ENCODE data around the gene RFX4. TPM values are rescaled to one million over a fixed set of nuclear protein-coding genes. Genes with fewer than 3 reads are reported as not detected.

RFX4 gene
- total RNA-seq, 1 experiment from 2014 or later, result not detected

GRCh38 chr12:106645465-106646330, 62.9 kb downstream of the RFX4 start:
- Histone ChIP-seq H3K27me3 (replicated peaks) (0 out of 2 replicates have a peak, but pooled peaks cover 3% of the 10 kb centered on the region), H3K27ac (no peak overlapping the region), H3K9me3 (replicated peaks) (no peaks in the 10 kb centered on the region), H3K4me3 (no peak overlapping the region), H3K4me1 (replicated peaks) (no peaks in the 10 kb centered on the region), H3K36me3 (no peaks in the 10 kb centered on the region)
- DNase-seq (ENCODE audit: low read depth in 1 of 2, low spot score in 2 of 2), result no peak

- H3K4me3 ChIP-seq, result no peak overlapping the region
- H3K4me1 ChIP-seq (replicated peaks), result no peaks in the 10 kb centered on the region
- H3K27ac ChIP-seq, result no peak overlapping the region
- no peak for DNase-seq (ENCODE audit: low read depth in 1 of 2, low spot score in 2 of 2)
- H3K27me3 ChIP-seq (replicated peaks), result 0 out of 2 replicates have a peak, but pooled peaks cover 3% of the 10 kb centered on the region
- no peaks in the 10 kb centered on the region for H3K36me3 ChIP-seq
- H3K9me3 ChIP-seq (replicated peaks), result no peaks in the 10 kb centered on the region
These were observed 63.7 kb downstream of the RFX4 start for GRCh38 chr12:106646472-106646871.

- Histone ChIP-seq H3K27me3 (replicated peaks) (0 out of 2 replicates have a peak, but pooled peaks cover 3% of the 10 kb centered on the region), H3K27ac (no peak overlapping the region), H3K9me3 (replicated peaks) (no peaks in the 10 kb centered on the region), H3K36me3 (no peaks in the 10 kb centered on the region), H3K4me3 (no peak overlapping the region), H3K4me1 (replicated peaks) (no peaks in the 10 kb centered on the region)
- no peak for DNase-seq (ENCODE audit: low read depth in 1 of 2, low spot score in 2 of 2)
These were observed 65.2 kb downstream of the RFX4 start for GRCh38 chr12:106647793-106648514.

- H3K36me3 ChIP-seq, result no peaks in the 10 kb centered on the region
- no peak overlapping the region for H3K27ac ChIP-seq
- no peak overlapping the region for H3K4me3 ChIP-seq
- no peaks in the 10 kb centered on the region for H3K4me1 ChIP-seq (replicated peaks)
- H3K9me3 ChIP-seq (replicated peaks), result no peaks in the 10 kb centered on the region
- H3K27me3 ChIP-seq (replicated peaks), result 0 out of 2 replicates have a peak, but pooled peaks cover 1% of the 10 kb centered on the region
- no peak for DNase-seq (ENCODE audit: low read depth in 1 of 2, low spot score in 2 of 2)
These were observed 65.9 kb downstream of the RFX4 start for GRCh38 chr12:106648736-106649135.

- Histone ChIP-seq H3K4me3 (no peak overlapping the region), H3K4me1 (replicated peaks) (no peaks in the 10 kb centered on the region), H3K27ac (no peak overlapping the region), H3K9me3 (replicated peaks) (no peaks in the 10 kb centered on the region), H3K36me3 (no peaks in the 10 kb centered on the region), H3K27me3 (replicated peaks) (0 out of 2 replicates have a peak, but pooled peaks cover 4% of the 10 kb centered on the region)
- no peak for DNase-seq (ENCODE audit: low read depth in 1 of 2, low spot score in 2 of 2)
These were observed 68.7 kb downstream of the RFX4 start for GRCh38 chr12:106651552-106651951.

- H3K9me3 ChIP-seq (replicated peaks), result no peaks in the 10 kb centered on the region
- H3K27me3 ChIP-seq (replicated peaks), result 0 out of 2 replicates have a peak, but pooled peaks cover 4% of the 10 kb centered on the region
- no peak overlapping the region for H3K27ac ChIP-seq
- no peaks in the 10 kb centered on the region for H3K4me1 ChIP-seq (replicated peaks)
- H3K36me3 ChIP-seq, result no peaks in the 10 kb centered on the region
- DNase-seq (ENCODE audit: low read depth in 1 of 2, low spot score in 2 of 2), result no peak
- no peak overlapping the region for H3K4me3 ChIP-seq
These were observed 69.8 kb downstream of the RFX4 start for GRCh38 chr12:106652510-106653015.

- Histone ChIP-seq H3K9me3 (replicated peaks) (no peaks in the 10 kb centered on the region), H3K4me3 (no peak overlapping the region), H3K27me3 (replicated peaks) (0 out of 2 replicates have a peak, but pooled peaks cover 4% of the 10 kb centered on the region), H3K4me1 (replicated peaks) (no peaks in the 10 kb centered on the region), H3K27ac (no peak overlapping the region), H3K36me3 (no peaks in the 10 kb centered on the region)
- no peak for DNase-seq (ENCODE audit: low read depth in 1 of 2, low spot score in 2 of 2)
These were observed 72.8 kb downstream of the RFX4 start for GRCh38 chr12:106655577-106655976.

GRCh38 chr12:106657488-106657887, 74.7 kb downstream of the RFX4 start:
- H3K27ac ChIP-seq, result no peak overlapping the region
- no peak overlapping the region for H3K4me3 ChIP-seq
- 0 out of 2 replicates have a peak, but pooled peaks cover 4% of the 10 kb centered on the region for H3K27me3 ChIP-seq (replicated peaks)
- no peaks in the 10 kb centered on the region for H3K9me3 ChIP-seq (replicated peaks)
- H3K4me1 ChIP-seq (replicated peaks), result no peaks in the 10 kb centered on the region
- no peak for DNase-seq (ENCODE audit: low read depth in 1 of 2, low spot score in 2 of 2)
- H3K36me3 ChIP-seq, result no peaks in the 10 kb centered on the region

GRCh38 chr12:106663385-106663784, 80.6 kb downstream of the RFX4 start:
- no peak for DNase-seq (ENCODE audit: low read depth in 1 of 2, low spot score in 2 of 2)
- Histone ChIP-seq H3K4me3 (no peak overlapping the region), H3K36me3 (no peaks in the 10 kb centered on the region), H3K4me1 (replicated peaks) (no peaks in the 10 kb centered on the region), H3K27me3 (replicated peaks) (peaks cover 13% of the 10 kb centered on the region), H3K9me3 (replicated peaks) (no peaks in the 10 kb centered on the region), H3K27ac (no peak overlapping the region)

- no peak for DNase-seq (ENCODE audit: low read depth in 1 of 2, low spot score in 2 of 2)
- Histone ChIP-seq H3K4me3 (no peak overlapping the region), H3K4me1 (replicated peaks) (no peaks in the 10 kb centered on the region), H3K9me3 (replicated peaks) (no peaks in the 10 kb centered on the region), H3K27ac (no peak overlapping the region), H3K36me3 (no peaks in the 10 kb centered on the region), H3K27me3 (replicated peaks) (peaks cover 17% of the 10 kb centered on the region)
These were observed 86.4 kb downstream of the RFX4 start for GRCh38 chr12:106669216-106669615.

- Histone ChIP-seq H3K9me3 (replicated peaks) (no peaks in the 10 kb centered on the region), H3K27me3 (replicated peaks) (peaks cover 17% of the 10 kb centered on the region), H3K4me3 (no peak overlapping the region), H3K27ac (no peak overlapping the region), H3K4me1 (replicated peaks) (no peaks in the 10 kb centered on the region), H3K36me3 (no peaks in the 10 kb centered on the region)
- no peak for DNase-seq (ENCODE audit: low read depth in 1 of 2, low spot score in 2 of 2)
These were observed 87.3 kb downstream of the RFX4 start for GRCh38 chr12:106670131-106670530.

- DNase-seq (ENCODE audit: low read depth in 1 of 2, low spot score in 2 of 2), result no peak
- H3K36me3 ChIP-seq, result no peaks in the 10 kb centered on the region
- H3K9me3 ChIP-seq (replicated peaks), result no peaks in the 10 kb centered on the region
- no peaks in the 10 kb centered on the region for H3K4me1 ChIP-seq (replicated peaks)
- no peak overlapping the region for H3K4me3 ChIP-seq
- H3K27me3 ChIP-seq (replicated peaks), result peaks cover 8% of the 10 kb centered on the region
- H3K27ac ChIP-seq, result no peak overlapping the region
These were observed 89.0 kb downstream of the RFX4 start for GRCh38 chr12:106671840-106672239.

- peaks cover 8% of the 10 kb centered on the region; the same call in 1 of the 2 replicates for H3K27me3 ChIP-seq (replicated peaks)
These were observed 89.7 kb downstream of the RFX4 start for GRCh38 chr12:106672314-106673025.

More at GRCh38 chr12:106672314-106673025, 89.7 kb downstream of the RFX4 start:
- no peaks in the 10 kb centered on the region for H3K36me3 ChIP-seq
- H3K27ac ChIP-seq, result no peak overlapping the region
- no peaks in the 10 kb centered on the region for H3K4me1 ChIP-seq (replicated peaks)
- H3K4me3 ChIP-seq, result no peak overlapping the region
- H3K9me3 ChIP-seq (replicated peaks), result no peaks in the 10 kb centered on the region
- no peak for DNase-seq (ENCODE audit: low read depth in 1 of 2, low spot score in 2 of 2)
